Measurements from ENCODE around the gene EXOC6B. TPM values are rescaled to one million over a fixed set of nuclear protein-coding genes. Genes with fewer than 3 reads are reported as not detected.

EXOC6B gene
- total RNA-seq, 1 experiment from 2014 or later, result 34.3 TPM

DNA sequence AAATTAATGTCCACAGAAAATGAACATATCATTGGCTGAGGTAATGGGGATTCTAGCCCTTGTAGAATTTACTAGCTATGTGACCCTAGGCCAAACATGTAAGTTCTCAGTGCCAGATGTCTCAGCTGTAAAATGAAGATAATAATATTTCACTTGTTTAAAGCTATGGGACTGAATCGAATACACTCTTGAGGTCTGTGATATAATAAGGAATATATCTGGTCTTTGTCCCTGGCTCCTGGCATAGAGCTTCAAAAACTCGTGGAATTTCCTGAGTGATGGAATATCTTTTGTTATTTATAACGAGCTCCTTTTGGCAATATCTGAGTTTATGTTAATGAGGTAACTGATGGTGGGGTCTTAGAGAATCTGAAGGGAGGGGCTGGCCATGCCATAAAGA is 476.8 kb downstream of the EXOC6B start:
- no peaks in the 10 kb centered on the region for H3K9me3 ChIP-seq (ENCODE audit: insufficient read depth, low read depth)
- no TSS peak for BruUV-seq (replicated peaks)
- no peaks in the 10 kb centered on the region for H3K9me2 ChIP-seq (ENCODE audit: insufficient read depth)
- H3K79me2 ChIP-seq (ENCODE audit: low read depth), result no peaks in the 10 kb centered on the region
- no peaks in the 10 kb centered on the region for H3K27me3 ChIP-seq (ENCODE audit: insufficient read depth, low read depth)
- intact Hi-C loops (cut with micrococcal nuclease; ENCODE audit: unreplicated experiment), result no loop called here
- no peak for TF ChIP-seq EZH2 (IDR thresholded peaks at IDR 0.05; ENCODE audit: low read depth)
- TF ChIP-seq, protein P1, sequence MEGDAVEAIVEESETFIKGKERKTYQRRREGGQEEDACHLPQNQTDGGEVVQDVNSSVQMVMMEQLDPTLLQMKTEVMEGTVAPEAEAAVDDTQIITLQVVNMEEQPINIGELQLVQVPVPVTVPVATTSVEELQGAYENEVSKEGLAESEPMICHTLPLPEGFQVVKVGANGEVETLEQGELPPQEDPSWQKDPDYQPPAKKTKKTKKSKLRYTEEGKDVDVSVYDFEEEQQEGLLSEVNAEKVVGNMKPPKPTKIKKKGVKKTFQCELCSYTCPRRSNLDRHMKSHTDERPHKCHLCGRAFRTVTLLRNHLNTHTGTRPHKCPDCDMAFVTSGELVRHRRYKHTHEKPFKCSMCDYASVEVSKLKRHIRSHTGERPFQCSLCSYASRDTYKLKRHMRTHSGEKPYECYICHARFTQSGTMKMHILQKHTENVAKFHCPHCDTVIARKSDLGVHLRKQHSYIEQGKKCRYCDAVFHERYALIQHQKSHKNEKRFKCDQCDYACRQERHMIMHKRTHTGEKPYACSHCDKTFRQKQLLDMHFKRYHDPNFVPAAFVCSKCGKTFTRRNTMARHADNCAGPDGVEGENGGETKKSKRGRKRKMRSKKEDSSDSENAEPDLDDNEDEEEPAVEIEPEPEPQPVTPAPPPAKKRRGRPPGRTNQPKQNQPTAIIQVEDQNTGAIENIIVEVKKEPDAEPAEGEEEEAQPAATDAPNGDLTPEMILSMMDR (conservative IDR thresholded peaks at IDR 0.05), result no peak
- ChIA-PET CTCF (no interaction called here), POLR2A (ENCODE audit: unreplicated experiment) (no interaction called here)
- H2AFZ ChIP-seq, result no peak overlapping the region
- no peaks in the 10 kb centered on the region for H3K36me3 ChIP-seq (ENCODE audit: low read depth)
- no peak overlapping the region for H3K27ac ChIP-seq
- H3K4me1 ChIP-seq (replicated peaks; ENCODE audit: insufficient read depth), result peaks cover 4% of the 10 kb centered on the region
- H3F3A ChIP-seq (ENCODE audit: insufficient read depth, low read depth), result no peaks in the 10 kb centered on the region
- no peak overlapping the region for H3K4me3 ChIP-seq
- no peak for DNase-seq
- no peaks in the 10 kb centered on the region for H4K20me1 ChIP-seq (ENCODE audit: insufficient read depth)
- no peak overlapping the region for H3K4me2 ChIP-seq

DNA sequence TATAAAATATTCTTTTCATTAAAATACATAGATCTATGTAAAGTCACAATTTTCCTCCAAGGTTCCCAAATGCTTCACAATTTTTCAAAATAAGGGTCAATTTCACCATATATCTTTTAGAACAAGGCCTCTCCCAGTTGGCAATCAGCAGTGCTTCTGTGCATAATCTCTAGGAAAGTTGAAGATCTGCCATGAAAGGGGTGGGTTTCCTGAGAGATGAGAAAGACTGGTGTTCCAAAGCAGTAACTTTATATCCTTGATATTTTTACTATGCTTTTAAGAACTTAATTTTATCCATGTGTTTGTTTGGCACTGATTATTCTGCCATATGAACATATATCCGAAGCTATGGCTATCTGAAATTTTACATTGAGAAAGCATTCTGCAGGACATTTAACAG is 478.8 kb downstream of the EXOC6B start:
- CTCF ChIA-PET, result no interaction called here
- no TSS peak for BruUV-seq (replicated peaks)

DNA sequence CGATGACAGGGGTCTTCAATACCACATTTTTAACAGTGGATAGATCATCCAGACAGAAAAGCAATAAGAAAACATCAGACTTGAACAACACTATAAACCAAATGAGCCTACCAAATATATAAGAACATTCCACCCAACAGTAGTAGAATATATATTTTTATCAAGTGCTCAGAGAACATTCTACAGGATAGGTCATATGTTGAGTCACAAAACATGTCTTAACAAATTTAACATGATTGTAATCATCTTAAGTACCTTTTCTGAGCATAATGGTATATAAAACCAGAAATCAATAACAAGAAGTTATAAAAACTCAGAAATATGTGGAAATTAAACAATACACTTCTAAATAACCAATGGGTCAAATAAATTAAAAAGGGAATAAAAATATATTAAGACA is 484.2 kb downstream of the EXOC6B start:
- H3K9me2 ChIP-seq (ENCODE audit: insufficient read depth), result no peaks in the 10 kb centered on the region
- H3K27me3 ChIP-seq (ENCODE audit: insufficient read depth, low read depth), result no peaks in the 10 kb centered on the region
- no peaks in the 10 kb centered on the region for H3K4me1 ChIP-seq (replicated peaks; ENCODE audit: insufficient read depth)
- ChIA-PET CTCF (no interaction called here), POLR2A (ENCODE audit: unreplicated experiment) (no interaction called here)
- BruUV-seq (replicated peaks), result no TSS peak
- H3K36me3 ChIP-seq (ENCODE audit: low read depth), result no peaks in the 10 kb centered on the region
- intact Hi-C loops (cut with micrococcal nuclease; ENCODE audit: unreplicated experiment), result no loop called here
- no peaks in the 10 kb centered on the region for H3F3A ChIP-seq (ENCODE audit: insufficient read depth, low read depth)
- H3K27ac ChIP-seq, result no peak overlapping the region
- TF ChIP-seq, protein P1 (conservative IDR thresholded peaks at IDR 0.05), result no peak
- no peak for TF ChIP-seq EZH2 (IDR thresholded peaks at IDR 0.05; ENCODE audit: low read depth)
- no peak overlapping the region for H3K4me3 ChIP-seq
- no peaks in the 10 kb centered on the region for H3K79me2 ChIP-seq (ENCODE audit: low read depth)
- no peak overlapping the region for H2AFZ ChIP-seq
- H3K4me2 ChIP-seq, result no peak overlapping the region
- H3K9me3 ChIP-seq (ENCODE audit: insufficient read depth, low read depth), result no peaks in the 10 kb centered on the region
- no peak for DNase-seq
- H4K20me1 ChIP-seq (ENCODE audit: insufficient read depth), result no peaks in the 10 kb centered on the region; the same call in 1 of the 2 replicates

More for the DNA sequence above, 478.8 kb downstream of the EXOC6B start:
- Histone ChIP-seq H3K4me3 (no peak overlapping the region), H4K20me1 (ENCODE audit: insufficient read depth) (no peaks in the 10 kb centered on the region; the same call in 1 of the 2 replicates), H3K4me1 (replicated peaks; ENCODE audit: insufficient read depth) (peaks cover 4% of the 10 kb centered on the region), H3K79me2 (ENCODE audit: low read depth) (no peaks in the 10 kb centered on the region), H3F3A (ENCODE audit: insufficient read depth, low read depth) (no peaks in the 10 kb centered on the region), H3K4me2 (no peak overlapping the region), H3K27ac (no peak overlapping the region), H2AFZ (no peak overlapping the region), H3K9me3 (ENCODE audit: insufficient read depth, low read depth) (no peaks in the 10 kb centered on the region), H3K9me2 (ENCODE audit: insufficient read depth) (no peaks in the 10 kb centered on the region), H3K27me3 (ENCODE audit: insufficient read depth, low read depth) (no peaks in the 10 kb centered on the region), H3K36me3 (ENCODE audit: low read depth) (no peaks in the 10 kb centered on the region)
- POLR2A ChIA-PET (ENCODE audit: unreplicated experiment), result no interaction called here
- intact Hi-C loops (cut with micrococcal nuclease; ENCODE audit: unreplicated experiment), result no loop called here
- no peak for TF ChIP-seq EZH2 (IDR thresholded peaks at IDR 0.05; ENCODE audit: low read depth)
- TF ChIP-seq, protein P1 (conservative IDR thresholded peaks at IDR 0.05), result no peak
- no peak for DNase-seq
